ENCODE data around the gene CREG1.

DNA sequence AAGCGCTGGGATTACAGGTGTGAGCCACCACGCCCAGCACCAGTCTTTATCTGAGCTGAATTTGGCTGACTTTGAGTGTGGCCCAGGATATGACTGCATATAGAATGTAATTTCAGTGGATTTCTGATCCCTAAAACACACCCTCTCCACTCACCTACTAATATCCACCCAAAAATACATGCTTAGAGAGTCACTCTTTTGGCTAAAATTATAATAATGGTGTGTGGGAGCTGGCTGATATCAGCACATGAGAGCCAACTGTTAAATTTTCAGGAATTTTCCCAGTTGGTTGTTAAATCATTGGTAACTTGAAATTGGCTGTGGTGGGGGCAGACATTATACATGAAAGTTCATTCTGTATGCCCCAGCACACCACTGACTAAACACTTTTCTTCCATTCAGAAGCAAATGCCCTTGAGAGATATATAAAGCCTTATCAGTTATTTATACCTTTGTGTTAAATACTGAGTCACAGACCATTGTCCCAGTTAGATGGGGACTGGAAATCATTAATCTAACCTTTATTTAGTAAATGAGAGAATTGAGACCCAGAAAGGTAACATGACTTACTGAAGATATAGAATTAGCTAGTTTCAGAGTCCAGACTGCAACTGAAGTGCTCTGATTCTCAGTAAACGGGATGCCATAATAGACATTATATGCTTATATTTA, 25.4 kb downstream of the CREG1 start:
- TF ChIP-seq, protein P1, sequence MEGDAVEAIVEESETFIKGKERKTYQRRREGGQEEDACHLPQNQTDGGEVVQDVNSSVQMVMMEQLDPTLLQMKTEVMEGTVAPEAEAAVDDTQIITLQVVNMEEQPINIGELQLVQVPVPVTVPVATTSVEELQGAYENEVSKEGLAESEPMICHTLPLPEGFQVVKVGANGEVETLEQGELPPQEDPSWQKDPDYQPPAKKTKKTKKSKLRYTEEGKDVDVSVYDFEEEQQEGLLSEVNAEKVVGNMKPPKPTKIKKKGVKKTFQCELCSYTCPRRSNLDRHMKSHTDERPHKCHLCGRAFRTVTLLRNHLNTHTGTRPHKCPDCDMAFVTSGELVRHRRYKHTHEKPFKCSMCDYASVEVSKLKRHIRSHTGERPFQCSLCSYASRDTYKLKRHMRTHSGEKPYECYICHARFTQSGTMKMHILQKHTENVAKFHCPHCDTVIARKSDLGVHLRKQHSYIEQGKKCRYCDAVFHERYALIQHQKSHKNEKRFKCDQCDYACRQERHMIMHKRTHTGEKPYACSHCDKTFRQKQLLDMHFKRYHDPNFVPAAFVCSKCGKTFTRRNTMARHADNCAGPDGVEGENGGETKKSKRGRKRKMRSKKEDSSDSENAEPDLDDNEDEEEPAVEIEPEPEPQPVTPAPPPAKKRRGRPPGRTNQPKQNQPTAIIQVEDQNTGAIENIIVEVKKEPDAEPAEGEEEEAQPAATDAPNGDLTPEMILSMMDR (conservative IDR thresholded peaks at IDR 0.05; ENCODE audit: low read depth in 2 of 2) = no peak
- no peak for TF ChIP-seq EZH2 (IDR thresholded peaks at IDR 0.05; ENCODE audit: low read depth, unreplicated experiment)

Measured in GM23338 (cell line).